Endodermal cell (in vitro differentiated cells): ENCODE data around the gene KCTD6. TPM values are rescaled to one million over a fixed set of nuclear protein-coding genes. Genes with fewer than 3 reads are reported as not detected.

Source experiments
- DNase-seq: peaks from one replicate; pipeline ENCODE4 v3.0.0-alpha.2; 2017
- H3K27ac ChIP-seq: 2 replicates; pipeline ENCODE4 v1.5.1; 2013; ENCODE audit warnings: mild to moderate bottlenecking, low read depth, low read length, moderate library complexity
- H3K27me3 ChIP-seq: 2 replicates; pipeline ENCODE4 v1.6.1; 2013; ENCODE audit warnings: mild to moderate bottlenecking, low read length, moderate library complexity; ENCODE audit not compliant: insufficient read depth, control insufficient read depth, poor library complexity, severe bottlenecking
- H3K36me3 ChIP-seq: 2 replicates; pipeline ENCODE4 v1.7.0; 2013; ENCODE audit warnings: mild to moderate bottlenecking, low read length, moderate library complexity; ENCODE audit not compliant: control insufficient read depth, insufficient read depth
- H3K4me1 ChIP-seq: one replicate; pipeline ENCODE4 v1.7.0; 2013; ENCODE audit warnings: low read length; ENCODE audit not compliant: control insufficient read depth, insufficient read depth
- H3K4me3 ChIP-seq: 2 replicates; pipeline ENCODE4 v1.5.1; 2013; ENCODE audit warnings: mild to moderate bottlenecking, low read length, moderate library complexity
- H3K9ac ChIP-seq: 2 replicates; pipeline ENCODE4 v1.6.1; 2013; ENCODE audit warnings: mild to moderate bottlenecking, low read length, moderate library complexity; ENCODE audit not compliant: poor library complexity, severe bottlenecking; ENCODE audit errors: extremely low read depth
- H3K9me3 ChIP-seq: 2 replicates; pipeline ENCODE4 v1.6.1; 2013; ENCODE audit warnings: mild to moderate bottlenecking, low read length, moderate library complexity; ENCODE audit not compliant: control insufficient read depth
- H3K27ac Mint-ChIP-seq: 2 replicates; pipeline ENCODE4 v1.8.0; 2020; ENCODE audit warnings: mixed read lengths
- H3K27me3 Mint-ChIP-seq: 2 replicates; pipeline ENCODE4 v1.8.0; 2021; ENCODE audit warnings: mild to moderate bottlenecking, mixed read lengths; ENCODE audit not compliant: insufficient read depth
- H3K36me3 Mint-ChIP-seq: 2 replicates; pipeline ENCODE4 v1.8.0; 2020; ENCODE audit warnings: low read depth, mixed read lengths
- H3K4me1 Mint-ChIP-seq: 2 replicates; pipeline ENCODE4 v1.8.0; 2020; ENCODE audit warnings: mixed read lengths
- H3K4me3 Mint-ChIP-seq: 2 replicates; pipeline ENCODE4 v1.8.0; 2020; ENCODE audit warnings: mild to moderate bottlenecking, moderate library complexity, mixed read lengths
- H3K9me3 Mint-ChIP-seq: 2 replicates; pipeline ENCODE4 v1.8.0; 2020; ENCODE audit warnings: mild to moderate bottlenecking, mixed read lengths
- WGBS, 2 experiments: methylation state at CpG; one replicate each; pipeline versions ENCODE4 v1.1.5 to v1.1.7; 2013; ENCODE audit warnings: missing lambda C conversion rate in 2 of 2, mixed read lengths in 1 of 2; ENCODE audit not compliant: insufficient coverage in 1 of 2, insufficient read length in 1 of 2; 5-methylcytosine and 5-hydroxymethylcytosine counted together
- total RNA-seq, 2 donors: library from RNA; stranded (reverse); fragmentation: NEBNext Ultra II Directional in 1 of 2; extraction: Animal tissue kit (Norgen Biotek cat#: 25700) in 1 of 2; gene quantifications; 2 replicates in 1 of 2; 3 replicates in 1 of 2; pipeline ENCODE4 v1.2.1, GENCODE V29; 2021
- TF ChIP-seq, protein P1 (sequence below): fragments of 200-600 bp; sonication (generic); conservative IDR thresholded peaks from 2 replicates; pipeline ENCODE4 v1.5.0; 2021; ENCODE audit warnings: antibody characterized with exemption, mild to moderate bottlenecking

Gene KCTD6
- total RNA-seq, 2 donors from 2014 or later, result 17.9 to 20.4 TPM

GRCh38 chr3:58519668-58520402, 27.9 kb downstream of the KCTD6 start:
- Histone ChIP-seq H3K36me3 (no peaks in the 10 kb centered on the region), H3K9me3 (no peaks in the 10 kb centered on the region), H3K27me3 (peaks cover 10% of the 10 kb centered on the region), H3K4me1 (peaks cover 19% of the 10 kb centered on the region), H3K4me3 (no peak overlapping the region), H3K9ac (no peak overlapping the region), H3K27ac (no peak overlapping the region)
- peaks cover 49% of the 10 kb centered on the region for H3K4me1 Mint-ChIP-seq
- no peaks in the 10 kb centered on the region for H3K9me3 Mint-ChIP-seq
- peaks cover 3% of the 10 kb centered on the region for H3K36me3 Mint-ChIP-seq
- DNase-seq, result no peak
- peaks cover 17% of the 10 kb centered on the region for H3K27me3 Mint-ChIP-seq
- 88 to 100% methylated on average over 2 to 6 of the region's 6 CpGs for WGBS, 2 experiments
- no peak overlapping the region for H3K27ac Mint-ChIP-seq
- TF ChIP-seq, protein P1, sequence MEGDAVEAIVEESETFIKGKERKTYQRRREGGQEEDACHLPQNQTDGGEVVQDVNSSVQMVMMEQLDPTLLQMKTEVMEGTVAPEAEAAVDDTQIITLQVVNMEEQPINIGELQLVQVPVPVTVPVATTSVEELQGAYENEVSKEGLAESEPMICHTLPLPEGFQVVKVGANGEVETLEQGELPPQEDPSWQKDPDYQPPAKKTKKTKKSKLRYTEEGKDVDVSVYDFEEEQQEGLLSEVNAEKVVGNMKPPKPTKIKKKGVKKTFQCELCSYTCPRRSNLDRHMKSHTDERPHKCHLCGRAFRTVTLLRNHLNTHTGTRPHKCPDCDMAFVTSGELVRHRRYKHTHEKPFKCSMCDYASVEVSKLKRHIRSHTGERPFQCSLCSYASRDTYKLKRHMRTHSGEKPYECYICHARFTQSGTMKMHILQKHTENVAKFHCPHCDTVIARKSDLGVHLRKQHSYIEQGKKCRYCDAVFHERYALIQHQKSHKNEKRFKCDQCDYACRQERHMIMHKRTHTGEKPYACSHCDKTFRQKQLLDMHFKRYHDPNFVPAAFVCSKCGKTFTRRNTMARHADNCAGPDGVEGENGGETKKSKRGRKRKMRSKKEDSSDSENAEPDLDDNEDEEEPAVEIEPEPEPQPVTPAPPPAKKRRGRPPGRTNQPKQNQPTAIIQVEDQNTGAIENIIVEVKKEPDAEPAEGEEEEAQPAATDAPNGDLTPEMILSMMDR, result no peak
- no peak overlapping the region for H3K4me3 Mint-ChIP-seq

GRCh38 chr3:58520403-58521335, 28.8 kb downstream of the KCTD6 start:
- TF ChIP-seq, protein P1, result no peak
- peak; percentile 77 for DNase-seq
- Mint-ChIP-seq H3K27ac (no peak overlapping the region), H3K4me1 (peaks cover 49% of the 10 kb centered on the region), H3K4me3 (no peak overlapping the region), H3K27me3 (peaks cover 25% of the 10 kb centered on the region), H3K9me3 (no peaks in the 10 kb centered on the region), H3K36me3 (peaks cover 3% of the 10 kb centered on the region)
- no peak overlapping the region for H3K4me3 ChIP-seq
- H3K27ac ChIP-seq, result no peak overlapping the region
- H3K9ac ChIP-seq, result no peak overlapping the region
- 65 to 72% methylated on average over 4 to 8 of the region's 8 CpGs for WGBS, 2 experiments
- H3K9me3 ChIP-seq, result no peaks in the 10 kb centered on the region
- H3K27me3 ChIP-seq, result peaks cover 16% of the 10 kb centered on the region
- H3K36me3 ChIP-seq, result no peaks in the 10 kb centered on the region
- H3K4me1 ChIP-seq, result peaks cover 19% of the 10 kb centered on the region

GRCh38 chr3:58521336-58521670, 29.4 kb downstream of the KCTD6 start:
- TF ChIP-seq, protein P1, result no peak
- Mint-ChIP-seq H3K9me3 (no peaks in the 10 kb centered on the region), H3K27me3 (peaks cover 30% of the 10 kb centered on the region), H3K4me3 (no peak overlapping the region), H3K27ac (peak overlapping the region; percentile 67), H3K4me1 (peaks cover 49% of the 10 kb centered on the region), H3K36me3 (peaks cover 3% of the 10 kb centered on the region)
- WGBS, 2 experiments, result 95 to 96% methylated on average over 3 of the region's 3 CpGs
- Histone ChIP-seq H3K9ac (no peak overlapping the region), H3K4me3 (no peak overlapping the region), H3K9me3 (no peaks in the 10 kb centered on the region), H3K27me3 (peaks cover 23% of the 10 kb centered on the region), H3K27ac (no peak overlapping the region), H3K36me3 (no peaks in the 10 kb centered on the region), H3K4me1 (peaks cover 19% of the 10 kb centered on the region)
- no peak for DNase-seq
